ENCODE data around the gene PDGFC.

The PDGFC gene

DNA sequence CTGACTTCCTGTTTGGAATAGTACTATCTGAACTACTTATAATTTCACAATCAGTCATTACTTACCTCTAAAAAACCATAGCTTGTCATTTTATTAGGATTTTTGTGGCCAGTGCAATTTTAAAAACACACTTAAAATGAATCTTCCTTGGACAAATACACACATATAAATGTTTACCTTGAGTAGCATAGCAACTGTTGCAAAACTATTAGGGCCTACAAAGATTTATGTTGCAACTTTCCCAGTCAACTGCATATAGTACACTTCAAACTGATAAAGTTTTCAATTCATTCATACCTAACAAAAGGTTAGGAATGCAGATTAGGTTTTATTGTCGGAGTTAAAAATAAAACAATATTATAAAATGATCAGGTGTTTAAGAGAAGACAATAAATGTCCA lies 193.0 kb downstream of the PDGFC start:
- TF ChIP-seq EZH2 (optimal IDR thresholded peaks at IDR 0.05; ENCODE audit: low read depth, low read length): no peak
- TF ChIP-seq, protein P1, sequence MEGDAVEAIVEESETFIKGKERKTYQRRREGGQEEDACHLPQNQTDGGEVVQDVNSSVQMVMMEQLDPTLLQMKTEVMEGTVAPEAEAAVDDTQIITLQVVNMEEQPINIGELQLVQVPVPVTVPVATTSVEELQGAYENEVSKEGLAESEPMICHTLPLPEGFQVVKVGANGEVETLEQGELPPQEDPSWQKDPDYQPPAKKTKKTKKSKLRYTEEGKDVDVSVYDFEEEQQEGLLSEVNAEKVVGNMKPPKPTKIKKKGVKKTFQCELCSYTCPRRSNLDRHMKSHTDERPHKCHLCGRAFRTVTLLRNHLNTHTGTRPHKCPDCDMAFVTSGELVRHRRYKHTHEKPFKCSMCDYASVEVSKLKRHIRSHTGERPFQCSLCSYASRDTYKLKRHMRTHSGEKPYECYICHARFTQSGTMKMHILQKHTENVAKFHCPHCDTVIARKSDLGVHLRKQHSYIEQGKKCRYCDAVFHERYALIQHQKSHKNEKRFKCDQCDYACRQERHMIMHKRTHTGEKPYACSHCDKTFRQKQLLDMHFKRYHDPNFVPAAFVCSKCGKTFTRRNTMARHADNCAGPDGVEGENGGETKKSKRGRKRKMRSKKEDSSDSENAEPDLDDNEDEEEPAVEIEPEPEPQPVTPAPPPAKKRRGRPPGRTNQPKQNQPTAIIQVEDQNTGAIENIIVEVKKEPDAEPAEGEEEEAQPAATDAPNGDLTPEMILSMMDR (IDR thresholded peaks at IDR 0.05; ENCODE audit: low read length): no peak
- TF ChIP-seq EZH2phosphoT487 (IDR thresholded peaks at IDR 0.05; ENCODE audit: low read length): no peak

DNA sequence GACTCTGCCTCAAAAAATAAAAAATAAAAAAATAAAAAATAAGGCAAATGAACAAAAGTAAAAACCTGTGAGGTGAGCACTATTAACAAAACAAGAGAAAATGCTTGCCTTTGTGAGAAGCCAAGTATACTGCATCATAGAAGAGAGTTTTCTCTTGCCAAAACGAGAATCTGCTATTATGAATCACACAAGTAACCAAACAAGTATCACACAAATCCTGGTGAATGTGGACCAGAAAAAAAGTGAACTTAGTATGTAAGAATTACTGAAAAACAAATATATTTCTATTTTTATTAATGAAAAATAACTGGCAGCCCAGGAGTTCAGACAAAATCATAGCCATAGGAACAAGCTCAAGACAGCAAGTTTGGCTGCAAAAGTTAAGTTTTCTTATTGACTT lies 193.5 kb downstream of the PDGFC start:
- no peaks in the 10 kb centered on the region for H3K9me3 ChIP-seq (replicated peaks; ENCODE audit: insufficient read depth, low read length)
- H3K36me3 ChIP-seq (replicated peaks; ENCODE audit: insufficient read depth, low read length): no peaks in the 10 kb centered on the region
- no peak overlapping the region for H3K27ac ChIP-seq (ENCODE audit: low read length)
- no peak overlapping the region for H3K4me2 ChIP-seq (ENCODE audit: low read depth, low read length)
- H3K4me3 ChIP-seq (ENCODE audit: low read length): no peak overlapping the region
- no peaks in the 10 kb centered on the region for H3F3A ChIP-seq (ENCODE audit: insufficient read depth, low read length)
- no peak for TF ChIP-seq EZH2 (optimal IDR thresholded peaks at IDR 0.05; ENCODE audit: low read depth, low read length)
- TF ChIP-seq, protein P1 (IDR thresholded peaks at IDR 0.05; ENCODE audit: low read length): no peak
- TF ChIP-seq EZH2phosphoT487 (IDR thresholded peaks at IDR 0.05; ENCODE audit: low read length): no peak
- H2AFZ ChIP-seq (ENCODE audit: low read length): no peak overlapping the region
- H3K79me2 ChIP-seq (ENCODE audit: low read length): no peaks in the 10 kb centered on the region
- H3K9me2 ChIP-seq (replicated peaks; ENCODE audit: insufficient read depth, low read length): no peaks in the 10 kb centered on the region
- no peak overlapping the region for H3K9ac ChIP-seq (ENCODE audit: low read length)
- H3K27me3 ChIP-seq (replicated peaks; ENCODE audit: insufficient read depth, low read length): no peaks in the 10 kb centered on the region
- H4K20me1 ChIP-seq (ENCODE audit: insufficient read depth, low read length): no peaks in the 10 kb centered on the region
- DNase-seq: no peak
- H3K4me1 ChIP-seq (ENCODE audit: low read length): no peaks in the 10 kb centered on the region

More for the DNA sequence above, 193.0 kb downstream of the PDGFC start:
- H3K27ac ChIP-seq (ENCODE audit: low read length): no peak overlapping the region
- no peak for DNase-seq
- no peak overlapping the region for H2AFZ ChIP-seq (ENCODE audit: low read length)
- H3K9ac ChIP-seq (ENCODE audit: low read length): no peak overlapping the region
- no peak overlapping the region for H3K4me3 ChIP-seq (ENCODE audit: low read length)
- no peaks in the 10 kb centered on the region for H3K79me2 ChIP-seq (ENCODE audit: low read length)
- no peaks in the 10 kb centered on the region for H3K9me3 ChIP-seq (replicated peaks; ENCODE audit: insufficient read depth, low read length)
- no peaks in the 10 kb centered on the region for H3F3A ChIP-seq (ENCODE audit: insufficient read depth, low read length)
- no peaks in the 10 kb centered on the region for H3K36me3 ChIP-seq (replicated peaks; ENCODE audit: insufficient read depth, low read length)
- no peak overlapping the region for H3K4me2 ChIP-seq (ENCODE audit: low read depth, low read length)
- H3K27me3 ChIP-seq (replicated peaks; ENCODE audit: insufficient read depth, low read length): no peaks in the 10 kb centered on the region
- H4K20me1 ChIP-seq (ENCODE audit: insufficient read depth, low read length): no peaks in the 10 kb centered on the region
- H3K4me1 ChIP-seq (ENCODE audit: low read length): no peaks in the 10 kb centered on the region
- H3K9me2 ChIP-seq (replicated peaks; ENCODE audit: insufficient read depth, low read length): no peaks in the 10 kb centered on the region

DNA sequence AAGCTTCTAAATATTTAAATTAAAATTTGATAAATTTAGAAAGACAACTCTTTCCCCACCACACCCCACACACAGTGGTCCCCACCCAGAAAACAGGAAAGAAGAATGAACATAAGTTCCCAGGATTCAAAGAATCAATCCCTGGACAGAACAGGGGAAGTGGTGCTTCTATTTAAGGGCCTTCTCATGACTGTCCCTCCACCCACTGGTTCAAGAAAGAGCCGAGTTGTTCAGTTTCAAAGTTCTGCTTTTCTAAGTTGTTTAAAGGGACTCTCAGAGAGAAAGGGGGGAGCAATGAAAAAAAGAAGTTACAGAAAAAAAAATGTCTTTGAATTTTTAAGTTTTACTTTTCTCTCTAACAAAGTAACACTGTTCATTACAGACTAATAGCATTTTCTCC lies 195.8 kb downstream of the PDGFC start:
- H3K9me2 ChIP-seq (replicated peaks; ENCODE audit: insufficient read depth, low read length): no peaks in the 10 kb centered on the region
- H4K20me1 ChIP-seq (ENCODE audit: insufficient read depth, low read length): no peaks in the 10 kb centered on the region
- H3K9me3 ChIP-seq (replicated peaks; ENCODE audit: insufficient read depth, low read length): no peaks in the 10 kb centered on the region
- no peak overlapping the region for H3K4me3 ChIP-seq (ENCODE audit: low read length)
- DNase-seq: no peak
- H3K27ac ChIP-seq (ENCODE audit: low read length): no peak overlapping the region
- no peaks in the 10 kb centered on the region for H3F3A ChIP-seq (ENCODE audit: insufficient read depth, low read length)
- no peaks in the 10 kb centered on the region for H3K79me2 ChIP-seq (ENCODE audit: low read length)
- no peak overlapping the region for H2AFZ ChIP-seq (ENCODE audit: low read length)
- no peaks in the 10 kb centered on the region for H3K4me1 ChIP-seq (ENCODE audit: low read length)
- no peak overlapping the region for H3K4me2 ChIP-seq (ENCODE audit: low read depth, low read length)
- no peak for TF ChIP-seq EZH2phosphoT487 (IDR thresholded peaks at IDR 0.05; ENCODE audit: low read length)
- TF ChIP-seq, protein P1 (IDR thresholded peaks at IDR 0.05; ENCODE audit: low read length): no peak
- TF ChIP-seq EZH2 (optimal IDR thresholded peaks at IDR 0.05; ENCODE audit: low read depth, low read length): no peak
- H3K36me3 ChIP-seq (replicated peaks; ENCODE audit: insufficient read depth, low read length): no peaks in the 10 kb centered on the region
- H3K9ac ChIP-seq (ENCODE audit: low read length): no peak overlapping the region
- H3K27me3 ChIP-seq (replicated peaks; ENCODE audit: insufficient read depth, low read length): no peaks in the 10 kb centered on the region

All from MM.1S (cell line).